Limb (tissue), 2 donors: ENCODE results near the gene ZNF438.

ENCODE experiments used
- DNase-seq, 2 donors: peaks; one replicate each; pipeline ENCODE4 v3.0.0-alpha.2; 2016; ENCODE audit errors: extremely low spot score in 2 of 2

ZNF438 gene

DNA sequence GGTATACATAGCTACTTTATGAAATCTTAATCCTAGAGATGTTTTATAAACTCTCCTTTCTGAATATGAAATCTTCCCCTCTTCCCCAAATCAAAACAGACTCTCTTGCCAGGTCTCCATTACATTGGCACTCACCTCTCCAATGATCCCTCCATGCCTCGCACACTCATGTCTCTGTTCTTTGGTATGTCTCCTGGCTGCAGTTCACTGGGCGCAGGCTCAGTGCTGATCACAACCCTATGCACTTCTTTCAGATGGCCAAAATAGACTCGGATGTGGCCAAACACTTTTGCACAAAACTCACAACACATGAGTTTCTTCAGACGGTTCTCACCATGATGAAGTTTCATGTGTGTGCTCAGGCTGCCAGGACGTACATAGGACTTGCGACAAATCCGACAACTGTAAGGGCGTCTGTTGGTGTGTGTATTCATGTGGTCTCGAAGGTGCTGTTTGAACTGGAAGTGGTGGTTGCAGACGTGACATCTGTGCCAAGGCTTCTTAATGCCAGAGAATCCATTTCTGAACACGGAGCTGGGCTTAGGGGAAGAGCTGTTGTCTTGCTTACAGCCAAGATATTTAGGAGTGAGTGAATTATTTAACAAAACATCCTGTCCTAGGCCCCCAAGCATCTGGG, 183.2 kb downstream of the ZNF438 start:
- no peak for DNase-seq

DNA sequence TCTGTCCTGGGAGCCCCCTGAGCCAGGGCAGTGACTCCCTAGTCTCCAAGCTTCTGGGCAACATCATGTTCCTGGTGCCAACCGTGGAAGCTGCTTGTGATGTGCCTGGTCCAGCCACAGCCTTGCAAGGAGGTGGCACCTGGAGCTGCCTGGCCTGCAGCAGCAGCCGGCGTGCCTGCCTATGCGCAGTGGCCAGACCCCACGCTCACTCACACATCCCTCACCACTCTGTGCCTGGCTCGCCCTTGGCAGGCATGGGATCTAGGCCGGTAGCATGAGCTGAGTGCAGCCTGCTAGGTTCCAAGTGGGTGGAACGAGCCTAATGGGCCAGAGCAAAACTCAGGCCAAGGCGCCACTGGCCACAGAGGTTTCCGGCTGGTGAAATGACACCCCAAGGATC, 184.0 kb downstream of the ZNF438 start:
- no peak for DNase-seq

DNA sequence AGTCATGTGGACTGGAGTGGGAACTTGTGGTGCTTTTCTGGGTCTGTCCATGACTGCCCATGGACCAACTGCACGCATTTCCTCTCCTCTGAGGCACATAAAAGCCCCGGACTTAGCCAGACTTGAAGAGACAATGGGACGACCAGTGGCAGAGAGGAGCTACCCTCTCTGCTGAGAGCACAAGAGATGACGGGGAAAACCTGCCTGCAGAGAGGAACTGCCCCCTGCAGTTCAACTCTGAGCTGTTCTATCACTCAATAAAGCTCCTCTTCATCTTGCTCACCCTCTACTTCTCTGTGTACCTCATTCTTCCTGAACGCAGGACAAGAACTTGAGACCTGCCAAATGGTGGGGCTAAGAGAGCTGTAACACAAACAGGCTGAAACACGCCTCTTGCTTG, 184.5 kb downstream of the ZNF438 start:
- DNase-seq: no peak

DNA sequence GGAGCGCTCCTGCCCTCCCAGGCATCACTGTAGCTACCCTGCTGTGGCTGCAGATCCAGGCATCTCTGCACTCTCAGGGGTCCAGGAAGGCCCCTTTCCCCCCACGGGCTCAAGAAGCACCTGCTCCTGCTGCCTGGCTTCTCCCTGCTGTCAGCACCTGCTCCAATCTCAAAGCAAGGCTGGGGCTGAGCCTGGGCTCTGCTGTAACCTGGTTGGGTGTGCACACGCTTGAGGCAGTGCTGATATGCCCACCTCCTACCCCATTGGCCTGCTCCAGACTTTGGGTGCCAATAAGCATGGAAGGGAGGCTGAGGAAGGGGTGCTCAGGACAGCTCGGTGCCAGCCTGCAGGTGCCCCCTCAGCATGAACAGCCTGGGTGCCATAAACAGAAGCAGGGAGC, 185.0 kb downstream of the ZNF438 start:
- DNase-seq: no peak

DNA sequence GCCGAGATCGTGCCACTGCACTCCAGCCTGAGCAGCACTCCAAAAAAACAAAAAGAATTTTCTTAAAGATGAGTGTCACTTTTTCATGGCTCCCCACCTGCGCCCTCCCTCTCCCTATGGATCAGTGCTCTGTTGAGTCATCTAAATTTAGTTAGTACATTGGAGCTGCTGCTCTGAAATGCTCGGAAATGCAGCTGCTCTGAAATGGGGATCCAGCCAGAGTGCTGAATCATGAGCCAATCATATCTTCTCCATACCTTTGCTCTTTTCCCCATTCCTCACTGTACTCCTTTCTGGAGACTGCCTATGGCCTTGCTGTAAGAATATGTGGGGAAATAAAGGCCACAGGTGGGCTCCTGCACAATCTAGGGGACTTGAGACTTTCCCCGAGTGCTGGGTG, 188.8 kb downstream of the ZNF438 start:
- peak in 1 of 2 donors; percentile 48 for DNase-seq

DNA sequence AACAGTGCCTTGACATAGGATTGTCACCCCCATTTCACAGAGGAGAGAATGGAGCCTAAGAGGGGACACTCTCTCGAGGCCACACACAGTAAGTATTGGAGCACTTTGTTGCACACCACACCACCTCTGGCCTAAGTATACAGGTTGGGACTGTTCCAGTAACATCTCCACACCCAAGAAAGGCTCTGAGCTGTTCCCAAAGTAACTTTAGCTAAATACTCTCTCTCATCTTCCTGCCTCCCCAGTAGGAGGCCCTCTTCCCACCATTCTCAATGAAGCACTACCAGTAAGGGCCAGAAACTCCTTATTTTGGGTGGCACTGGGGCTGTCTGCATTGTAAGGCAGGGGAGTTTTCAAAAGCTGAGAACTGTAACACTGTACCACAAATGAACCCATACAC, 189.5 kb downstream of the ZNF438 start:
- DNase-seq: no peak

DNA sequence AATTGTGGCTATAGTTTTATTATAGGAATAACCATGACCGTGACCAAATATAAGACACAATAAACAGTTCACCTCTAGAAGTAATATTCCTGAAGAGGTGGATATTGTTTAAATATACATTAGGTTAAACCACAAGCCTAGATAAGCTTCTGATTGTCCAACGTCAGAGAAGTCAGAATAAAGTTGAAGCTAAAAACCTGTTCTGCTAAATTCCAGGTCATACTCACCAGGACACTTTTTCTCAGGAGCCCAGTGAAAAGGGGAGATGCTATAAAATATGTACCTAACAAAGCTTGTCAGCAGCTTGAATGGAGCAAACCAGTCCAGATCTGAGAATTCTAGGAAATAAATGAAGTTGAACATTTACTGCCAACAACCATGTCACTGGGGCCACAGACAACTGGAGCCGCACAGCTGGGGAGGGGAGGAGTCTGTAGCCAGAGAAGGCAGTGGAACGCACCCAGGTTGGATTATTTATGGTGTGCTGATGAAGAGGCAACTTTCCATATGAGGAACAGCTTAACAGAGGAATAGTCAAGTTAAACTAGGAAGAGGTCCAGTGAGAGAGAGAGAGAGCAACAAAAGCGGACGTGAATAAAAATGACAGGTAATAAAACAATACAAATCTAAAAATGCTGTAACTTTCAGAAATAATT, 191.1 kb downstream of the ZNF438 start:
- DNase-seq: peak; percentile 67 to 88

DNA sequence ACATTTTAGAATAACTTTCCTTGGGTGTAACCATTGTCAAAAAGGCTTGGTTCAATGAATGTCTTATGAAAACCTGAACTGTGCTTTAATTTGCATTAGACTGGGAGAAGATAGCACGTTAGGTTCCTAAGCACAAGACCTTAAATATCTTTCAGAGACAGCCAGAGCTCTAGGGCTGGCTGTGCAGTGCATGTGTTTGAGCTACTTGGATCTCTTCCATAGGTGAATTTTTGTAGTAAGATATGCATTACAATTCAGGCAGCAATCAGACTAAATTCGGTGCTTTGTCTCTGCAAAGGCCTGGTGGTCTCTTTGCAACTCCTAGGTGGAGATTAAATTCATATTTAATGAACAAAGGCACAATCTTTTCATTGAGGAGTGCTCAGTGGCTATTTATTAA, 192.0 kb downstream of the ZNF438 start:
- no peak for DNase-seq

DNA sequence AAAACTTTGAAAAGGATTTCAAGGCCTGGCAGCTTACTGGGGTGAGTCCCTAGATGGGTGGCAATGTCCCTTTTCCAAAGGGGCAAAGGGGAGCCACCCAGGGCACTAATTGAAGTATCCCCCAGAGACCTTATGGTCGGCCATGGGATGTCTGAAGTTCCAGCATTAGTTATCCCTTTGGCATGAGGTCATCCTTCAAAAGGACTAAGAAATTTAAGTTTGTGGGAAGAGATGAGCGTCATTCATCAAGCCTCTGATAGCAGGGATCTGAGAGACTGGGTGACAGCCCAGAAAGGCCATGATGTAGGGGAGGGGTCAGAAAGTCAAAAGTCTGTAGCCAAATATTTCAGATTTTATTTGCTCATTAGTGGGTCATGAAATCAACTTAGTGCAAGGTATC, 195.3 kb downstream of the ZNF438 start:
- DNase-seq: no peak

DNA sequence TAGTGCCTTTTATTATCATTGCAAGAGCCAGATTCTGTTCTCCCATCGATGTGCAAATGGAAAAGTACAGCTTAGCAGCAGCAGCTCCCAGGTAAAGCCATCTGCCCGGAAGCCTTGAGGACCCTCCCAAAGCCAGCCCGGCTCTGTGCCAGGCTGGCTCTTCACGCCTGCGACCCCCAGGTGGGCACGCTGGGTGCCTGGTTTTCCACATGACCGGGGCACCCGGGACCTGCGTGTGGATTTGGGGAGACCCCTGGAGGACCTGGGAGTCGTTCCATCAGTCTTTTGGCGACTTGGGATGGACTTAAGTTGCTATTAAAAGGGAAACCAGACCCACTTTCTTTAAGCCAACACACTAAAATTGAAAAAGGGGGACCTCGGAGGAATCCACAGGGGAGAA, 196.5 kb downstream of the ZNF438 start:
- DNase-seq: no peak

DNA sequence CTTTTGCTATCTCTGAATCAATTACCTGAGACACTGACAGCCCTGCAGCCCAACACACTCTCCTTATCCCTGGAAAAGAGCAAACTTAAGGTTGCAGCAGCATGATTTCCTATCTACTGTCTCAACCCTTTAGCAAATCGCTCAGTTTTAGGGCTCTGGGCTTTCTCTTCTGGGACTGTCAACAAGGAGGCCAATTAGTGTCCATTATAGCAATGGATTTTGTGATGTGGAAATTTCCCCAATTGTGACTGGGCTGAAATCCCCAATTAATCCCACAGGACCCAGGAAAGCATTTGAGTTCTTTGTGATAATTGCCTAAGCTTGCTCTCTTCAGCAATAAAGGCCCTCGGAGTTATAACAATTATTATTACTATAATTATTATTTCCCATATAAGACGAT, 197.0 kb downstream of the ZNF438 start:
- no peak for DNase-seq

DNA sequence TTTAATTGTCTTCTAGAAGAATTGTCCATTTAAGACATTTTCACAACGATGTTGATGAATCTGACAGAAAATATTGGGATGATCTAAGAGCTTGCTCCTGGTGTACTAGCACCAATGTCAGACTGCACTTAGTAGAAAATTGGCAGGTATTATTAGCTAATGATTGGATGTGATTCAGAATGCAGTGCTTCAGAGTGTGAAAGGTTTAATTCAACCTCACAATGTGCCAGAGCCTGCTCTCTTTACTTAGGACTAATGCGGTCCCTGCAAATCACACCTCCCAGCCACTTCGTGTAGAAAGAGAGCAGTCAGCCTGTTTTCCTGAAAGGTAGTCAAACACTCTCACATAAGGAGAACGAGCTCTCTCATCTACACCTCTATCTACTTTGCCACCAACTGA, 197.5 kb downstream of the ZNF438 start:
- no peak for DNase-seq

DNA sequence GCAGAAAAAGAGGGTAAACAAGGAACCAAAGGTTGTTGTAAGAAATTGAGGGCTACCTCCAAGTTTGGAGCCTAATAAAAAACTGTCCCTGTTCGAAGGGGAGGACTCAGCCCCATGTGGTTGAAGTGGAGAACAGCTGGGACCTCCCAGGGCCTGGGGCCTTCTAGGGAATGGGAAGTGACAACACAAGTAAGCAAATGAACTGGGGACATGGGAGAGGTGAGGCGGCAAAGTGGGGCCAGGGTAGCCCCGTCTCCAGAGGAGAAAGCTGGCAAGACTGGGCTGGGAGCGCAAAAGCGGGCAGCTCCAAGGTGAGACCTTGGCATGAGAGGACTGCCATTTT, 198.1 kb downstream of the ZNF438 start:
- DNase-seq: no peak

DNA sequence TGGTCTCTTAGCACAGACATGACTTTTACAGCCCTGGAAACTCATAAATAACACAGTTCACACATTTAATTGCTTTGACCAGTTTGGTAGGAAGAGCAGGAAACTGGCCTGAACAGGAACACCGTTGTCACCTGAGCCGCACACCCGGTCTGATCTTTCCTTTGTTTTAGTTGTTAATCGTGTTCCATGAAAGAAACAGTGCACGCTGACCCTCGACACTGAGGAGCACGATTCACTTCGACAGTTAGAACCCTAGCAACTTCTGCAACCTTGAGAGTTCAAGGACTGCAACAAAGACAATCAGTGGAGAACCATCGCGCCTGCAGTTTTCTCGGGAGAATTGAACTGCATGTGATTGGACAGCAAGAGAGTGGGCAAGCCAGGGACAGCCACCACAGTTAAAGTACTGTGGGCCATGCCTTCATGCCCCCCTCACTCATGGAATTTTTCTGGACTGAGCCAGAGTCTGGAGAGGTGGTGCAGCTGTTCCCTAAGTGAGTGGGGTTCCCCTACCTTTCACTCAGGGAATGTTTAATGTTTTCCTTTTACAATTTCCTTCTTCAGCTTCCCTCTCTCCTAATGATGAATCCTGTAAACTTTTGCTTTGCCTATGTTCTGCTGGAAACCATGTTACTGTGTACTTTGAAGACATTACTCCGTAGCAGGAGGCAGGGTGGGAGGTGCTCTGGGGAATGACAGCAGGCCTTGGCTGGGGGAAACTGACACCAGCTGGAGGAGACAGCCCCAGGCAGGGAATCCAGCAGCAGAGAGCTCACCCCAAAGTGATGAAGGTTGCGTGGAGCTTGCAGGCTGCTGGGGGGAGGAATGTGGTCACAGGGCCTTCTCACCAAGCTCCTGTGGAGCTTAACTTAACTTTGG, 198.7 kb downstream of the ZNF438 start:
- DNase-seq: no peak

DNA sequence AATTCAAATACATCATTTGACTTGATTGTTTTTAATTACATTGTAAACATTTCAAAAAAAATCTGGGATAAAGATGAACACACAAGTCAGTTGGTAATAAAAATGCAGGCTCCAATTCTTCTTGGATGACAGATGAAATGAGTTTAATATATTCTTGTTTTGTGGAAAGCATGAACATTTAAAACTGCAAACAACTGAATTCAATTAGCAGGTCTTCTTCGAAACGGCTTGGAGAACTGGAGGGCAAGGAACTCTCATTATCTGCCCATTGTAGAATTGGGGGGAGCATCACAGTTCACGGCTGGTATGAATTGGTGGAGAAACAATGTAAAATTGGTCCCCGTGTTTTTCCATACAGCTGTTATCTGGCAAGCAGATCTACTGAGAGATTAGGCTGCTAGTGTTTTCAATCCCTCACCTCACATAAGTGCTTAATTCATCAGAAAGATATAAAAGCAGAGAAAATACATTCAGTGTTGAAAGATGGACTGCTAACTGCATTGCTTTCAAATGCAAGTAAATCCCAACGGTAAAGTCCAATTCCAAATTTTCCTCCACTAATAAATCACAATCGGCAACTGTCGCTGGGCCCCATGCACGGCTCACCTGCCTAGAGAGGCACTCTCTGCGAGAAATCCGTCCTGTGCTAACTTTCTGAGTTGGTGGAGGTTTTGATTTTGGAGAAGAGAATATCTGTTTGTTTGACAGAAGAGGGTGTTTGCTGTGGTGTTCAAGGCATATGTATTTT, 199.5 kb downstream of the ZNF438 start:
- DNase-seq: no peak

DNA sequence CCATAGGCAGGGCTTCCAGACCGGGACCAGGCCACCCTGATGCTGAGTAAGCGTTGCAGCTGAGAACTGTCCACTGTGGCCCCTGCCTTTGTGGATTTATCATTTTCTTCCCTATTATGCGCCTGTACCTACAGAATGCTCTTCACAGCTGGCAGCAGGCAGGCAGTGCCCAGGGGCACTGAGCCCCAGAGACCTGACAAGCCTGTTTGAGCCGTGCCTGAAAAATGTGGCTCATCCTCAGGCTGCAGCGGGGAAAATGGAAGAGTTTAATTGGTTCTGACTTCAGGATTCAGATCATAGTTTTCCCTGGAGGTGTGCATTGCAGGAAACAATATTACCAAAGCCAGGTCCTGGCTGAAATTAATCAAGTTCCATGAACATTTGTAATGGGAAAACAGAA, 200.2 kb downstream of the ZNF438 start:
- DNase-seq: no peak

DNA sequence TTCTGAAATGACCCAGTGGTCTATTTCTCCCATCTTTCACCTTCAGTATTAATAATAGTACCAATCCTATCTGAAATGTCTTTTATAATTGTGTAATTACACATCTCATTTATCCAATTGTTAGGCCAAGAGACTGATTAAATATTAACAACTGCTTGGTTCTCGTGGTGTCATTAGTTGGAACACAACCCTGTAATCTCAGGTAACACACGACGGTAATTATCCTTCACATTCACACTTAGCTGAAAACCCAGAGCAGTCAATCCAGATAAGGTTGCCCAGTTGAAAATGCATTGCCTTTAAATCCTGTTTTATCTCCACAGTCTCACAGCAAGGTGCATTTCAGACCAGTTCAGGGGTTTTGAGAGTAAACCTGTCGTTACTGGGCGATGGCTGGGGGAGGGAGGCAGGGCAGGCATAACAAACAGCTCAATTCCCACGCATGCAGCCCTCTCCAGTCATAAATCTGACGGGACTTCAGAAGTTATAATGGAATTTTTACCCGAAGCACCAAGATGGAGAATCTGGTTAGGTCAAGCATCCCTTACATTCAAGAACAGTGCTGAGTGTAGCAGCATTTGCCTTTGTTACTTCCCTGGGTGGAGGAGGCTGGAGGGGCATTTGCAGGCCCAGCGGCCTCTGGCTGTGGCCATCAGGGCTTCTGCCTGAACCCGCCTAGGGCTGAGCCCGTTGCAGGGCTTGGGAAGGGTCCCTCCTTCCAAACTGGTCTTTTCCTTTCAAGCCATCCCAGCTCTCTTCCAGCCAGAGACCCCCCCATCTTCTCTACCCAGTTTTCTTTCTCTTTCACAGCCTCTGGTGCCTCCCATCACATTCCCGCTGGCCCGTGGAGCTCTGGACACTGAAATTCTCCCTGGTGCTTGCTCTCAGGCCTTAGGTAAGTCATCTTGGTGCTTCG, 201.1 kb downstream of the ZNF438 start:
- no peak for DNase-seq

DNA sequence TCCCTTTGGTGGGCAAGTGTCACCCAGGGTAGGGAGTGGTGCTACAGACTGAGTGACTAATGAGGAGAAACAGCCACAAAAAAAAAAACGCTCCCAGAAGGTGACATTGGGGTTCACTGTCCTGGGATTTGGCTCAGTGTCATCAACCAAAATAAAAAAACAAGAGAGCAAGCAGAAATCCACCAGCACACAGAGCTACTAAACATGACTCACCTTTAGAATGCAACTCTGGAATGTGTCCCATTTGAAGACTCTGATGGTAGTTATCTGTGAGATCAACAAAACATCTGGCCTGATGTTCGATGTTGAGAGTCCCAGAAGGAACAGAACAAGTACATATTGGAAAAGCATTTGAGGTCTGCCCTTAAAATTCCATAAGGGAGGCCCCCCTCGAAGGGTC, 201.8 kb downstream of the ZNF438 start:
- DNase-seq: no peak

DNA sequence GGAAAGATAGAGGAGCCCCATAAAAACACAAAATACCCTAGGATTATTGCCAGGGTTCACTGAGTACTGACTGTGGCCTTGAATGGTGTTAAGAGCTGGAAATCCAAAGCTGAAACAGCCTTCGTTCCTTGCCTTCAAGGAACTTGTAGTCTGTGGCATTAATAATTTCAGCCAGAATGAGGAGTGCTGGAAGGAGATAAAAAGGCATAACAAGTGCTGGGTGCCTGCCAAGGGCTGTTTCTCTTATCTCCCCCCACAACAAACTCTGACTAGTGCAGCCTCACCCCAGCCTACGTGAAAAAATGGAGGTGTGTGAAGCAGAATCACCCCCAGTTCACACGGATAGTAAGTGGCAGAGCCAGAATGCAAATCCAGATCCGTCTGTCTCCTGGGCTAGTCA, 203.0 kb downstream of the ZNF438 start:
- DNase-seq: no peak

DNA sequence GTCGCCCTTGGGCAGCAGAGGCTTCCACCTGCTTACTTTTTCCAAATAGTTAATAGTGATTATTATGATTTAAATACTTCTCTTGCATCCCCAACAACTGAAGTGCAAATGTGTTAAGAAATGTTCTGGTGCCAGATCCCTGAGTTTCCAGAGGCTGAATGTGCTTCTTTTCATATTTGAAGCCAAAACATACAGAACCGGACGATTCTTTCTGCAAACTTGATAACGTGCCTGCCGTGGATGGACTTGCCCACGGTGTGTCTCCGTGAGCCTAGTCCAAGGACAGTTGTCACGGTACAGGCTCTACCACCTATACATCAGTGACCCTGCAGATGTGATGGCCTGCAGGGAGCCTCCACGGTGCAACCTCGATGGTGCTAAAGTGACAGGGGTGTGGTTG, 203.5 kb downstream of the ZNF438 start:
- no peak for DNase-seq

DNA sequence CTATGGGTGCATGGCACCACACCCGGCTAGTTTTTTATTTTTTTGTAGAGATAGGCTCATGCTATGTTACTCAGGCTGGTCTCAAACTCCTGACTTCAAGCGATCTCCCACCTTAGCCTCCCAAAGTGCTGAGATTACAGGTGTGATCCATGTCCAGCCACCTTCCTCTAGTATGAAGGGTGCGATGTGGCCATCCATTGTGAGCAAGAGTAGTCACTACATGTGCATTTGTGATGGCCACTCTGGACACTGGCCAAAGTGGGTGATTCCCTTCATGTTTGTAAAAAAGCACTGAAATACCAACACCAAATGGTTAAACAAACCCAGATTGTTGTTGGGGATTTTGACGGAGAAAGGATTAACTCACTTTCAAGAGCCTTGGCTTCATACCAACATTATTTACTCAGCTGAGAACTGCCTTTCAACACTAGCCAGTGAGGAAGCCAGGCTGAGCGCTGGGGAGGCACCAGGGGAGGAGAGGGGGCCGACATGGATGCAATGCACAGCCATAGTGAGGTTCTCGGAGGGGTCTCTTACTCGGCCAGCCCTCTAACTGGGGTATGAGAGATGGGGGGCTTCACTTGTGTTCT, 204.0 kb downstream of the ZNF438 start:
- no peak for DNase-seq
